GM23338 (cell line): ENCODE results near the gene FAXC. TPM values are rescaled to one million over a fixed set of nuclear protein-coding genes. Genes with fewer than 3 reads are reported as not detected.

Source experiments
- ATAC-seq: fragments of 200-7000 bp; cut with Tn5 transposase; 3 replicates; pipeline ENCODE4 v1.9.1; 2020
- DNase-seq: peaks from one replicate; pipeline ENCODE4 v3.0.0-alpha.2; 2015; ENCODE audit warnings: low spot score
- H2AFZ ChIP-seq: fragments of 200-600 bp; sonication (generic); 2 replicates; pipeline ENCODE4 v1.8.0; 2016; ENCODE audit warnings: antibody characterized with exemption, mild to moderate bottlenecking, moderate library complexity
- H3F3A ChIP-seq: fragments of 200-600 bp; sonication (generic); replicated peaks from 2 replicates; pipeline ENCODE4 v1.8.0; 2017; ENCODE audit warnings: antibody characterized with exemption, mixed run types, low read depth
- H3K27ac ChIP-seq: fragments of 200-600 bp; sonication (generic); 2 replicates; pipeline ENCODE4 v1.6.1; 2016; ENCODE audit warnings: low read depth
- H3K27me3 ChIP-seq: fragments of 200-600 bp; sonication (generic); 2 replicates; pipeline ENCODE4 v1.8.0; 2016; ENCODE audit warnings: mild to moderate bottlenecking, mixed run types, moderate library complexity; ENCODE audit not compliant: insufficient read depth
- H3K36me3 ChIP-seq: fragments of 200-600 bp; sonication (generic); 2 replicates; pipeline ENCODE4 v1.8.0; 2016; ENCODE audit warnings: mild to moderate bottlenecking; ENCODE audit not compliant: insufficient read depth
- H3K4me1 ChIP-seq: fragments of 200-600 bp; sonication (generic); 2 replicates; pipeline ENCODE4 v1.8.0; 2016; ENCODE audit warnings: mild to moderate bottlenecking, moderate library complexity; ENCODE audit not compliant: insufficient read depth
- H3K4me2 ChIP-seq: fragments of 200-600 bp; sonication (generic); 2 replicates; pipeline ENCODE4 v1.7.1; 2017; ENCODE audit warnings: mixed run types
- H3K4me3 ChIP-seq: fragments of 200-600 bp; sonication (generic); 2 replicates; pipeline ENCODE4 v1.6.1; 2016; ENCODE audit warnings: mixed run types
- H3K79me2 ChIP-seq: fragments of 200-600 bp; sonication (generic); replicated peaks from 2 replicates; pipeline ENCODE4 v1.8.0; 2017; ENCODE audit warnings: mild to moderate bottlenecking; ENCODE audit not compliant: insufficient read depth
- H3K9me2 ChIP-seq: fragments of 200-600 bp; sonication (generic); 2 replicates; pipeline ENCODE4 v1.8.0; 2017; ENCODE audit not compliant: insufficient read depth
- H4K20me1 ChIP-seq: fragments of 200-600 bp; sonication (generic); replicated peaks from 2 replicates; pipeline ENCODE4 v1.8.0; 2017; ENCODE audit warnings: mild to moderate bottlenecking; ENCODE audit not compliant: insufficient read depth
- H3K27ac Mint-ChIP-seq: 2 replicates; pipeline ENCODE4 v1.8.0; 2020; ENCODE audit warnings: inconsistent platforms, mild to moderate bottlenecking, moderate library complexity, mixed read lengths
- H3K27me3 Mint-ChIP-seq: 3 replicates; pipeline ENCODE4 v1.8.0; 2022; ENCODE audit warnings: low read depth, mild to moderate bottlenecking, moderate library complexity, mixed read lengths, inconsistent platforms; ENCODE audit not compliant: insufficient read depth, poor library complexity
- H3K36me3 Mint-ChIP-seq: 3 replicates; pipeline ENCODE4 v1.8.0; 2021; ENCODE audit warnings: low read depth, mild to moderate bottlenecking, inconsistent platforms, moderate library complexity, mixed read lengths
- H3K4me1 Mint-ChIP-seq: 3 replicates; pipeline ENCODE4 v1.8.0; 2020; ENCODE audit warnings: mild to moderate bottlenecking, inconsistent platforms, mixed read lengths
- H3K4me3 Mint-ChIP-seq: 3 replicates; pipeline ENCODE4 v1.8.0; 2021; ENCODE audit warnings: moderate library complexity, mild to moderate bottlenecking, inconsistent platforms, mixed read lengths
- H3K9me3 Mint-ChIP-seq: 3 replicates; pipeline ENCODE4 v1.8.0; 2020; ENCODE audit warnings: moderate library complexity, mild to moderate bottlenecking, inconsistent platforms, mixed read lengths
- CREB1 ChIP-seq: fragments of 250-450 bp; sonication (Bioruptor Pico); IDR thresholded peaks from 2 replicates; pipeline ENCODE4 v1.5.0; 2020; ENCODE audit warnings: low read depth, mild to moderate bottlenecking, moderate library complexity
- CTCF ChIP-seq, 2 experiments: fragments of 200-600 bp in 1 of 2; sonication (generic) in 1 of 2; conservative IDR thresholded peaks; 2 replicates each; pipeline versions ENCODE4 v1.5.1 to v1.6.1; 2016 to 2017; ENCODE audit warnings: antibody characterized with exemption in 2 of 2, low read depth in 2 of 2, mild to moderate bottlenecking in 2 of 2, moderate library complexity in 1 of 2
- ETS1 ChIP-seq: IDR thresholded peaks from 2 replicates; pipeline ENCODE4 v1.6.1; 2016; ENCODE audit warnings: antibody characterized with exemption
- EZH2 ChIP-seq: fragments of 200-600 bp; sonication (generic); IDR thresholded peaks from one replicate; pipeline ENCODE4 v1.8.0; 2017; ENCODE audit warnings: antibody characterized with exemption, mild to moderate bottlenecking, low read depth; ENCODE audit not compliant: unreplicated experiment
- EZH2phosphoT487 ChIP-seq: fragments of 200-600 bp; sonication (generic); IDR thresholded peaks from one replicate; pipeline ENCODE4 v1.8.1; 2018; ENCODE audit warnings: antibody characterized with exemption; ENCODE audit not compliant: unreplicated experiment
- JUNB ChIP-seq: IDR thresholded peaks from one replicate; pipeline ENCODE4 v1.6.1; 2016; ENCODE audit warnings: antibody characterized with exemption; ENCODE audit not compliant: unreplicated experiment
- NANOG ChIP-seq: IDR thresholded peaks from 2 replicates; pipeline ENCODE4 v1.6.1; 2016; ENCODE audit warnings: antibody characterized with exemption, borderline replicate concordance
- POLR2AphosphoS5 ChIP-seq: IDR thresholded peaks from 2 replicates; pipeline ENCODE4 v1.6.1; 2016; ENCODE audit warnings: antibody characterized with exemption, low read depth
- REST ChIP-seq: IDR thresholded peaks from one replicate; pipeline ENCODE4 v1.6.1; 2018; ENCODE audit warnings: antibody characterized with exemption; ENCODE audit not compliant: unreplicated experiment
- STAT1 ChIP-seq: IDR thresholded peaks from one replicate; pipeline ENCODE4 v1.6.1; 2016; ENCODE audit warnings: antibody characterized with exemption; ENCODE audit not compliant: unreplicated experiment
- ZNF114 ChIP-seq: fragments of 250-450 bp; sonication (Bioruptor Pico); IDR thresholded peaks from 2 replicates; pipeline ENCODE4 v1.5.0; 2020; ENCODE audit warnings: mild to moderate bottlenecking, moderate library complexity
- ZNF331 ChIP-seq: fragments of 250-450 bp; sonication (Bioruptor Pico); IDR thresholded peaks from 2 replicates; pipeline ENCODE4 v1.5.0; 2020; ENCODE audit warnings: low read depth, mild to moderate bottlenecking, moderate library complexity
- polyA plus RNA-seq: library from polyadenylated mRNA; unstranded; fragments of >200 nt; fragmentation: Nextera tagmentation; extraction: Ambion mirVana; gene quantifications from 2 replicates; pipeline ENCODE4 v1.2.1, GENCODE V29; 2016
- total RNA-seq: library from RNA; depleted of rRNA; stranded (reverse); fragments of >200 nt; shearing (Covaris generic); gene quantifications from 2 replicates; pipeline ENCODE4 v1.2.3, GENCODE V29; 2014

The FAXC gene
- total and polyA plus RNA-seq, 2 experiments from 2014 or later, result 10.5 to 15.2 TPM

GRCh38 chr6:99288668-99289067, 60.8 kb downstream of the FAXC start:
- Mint-ChIP-seq H3K27me3 (no peaks in the 10 kb centered on the region), H3K27ac (no peak overlapping the region), H3K4me3 (no peak overlapping the region), H3K9me3 (no peaks in the 10 kb centered on the region), H3K36me3 (no peaks in the 10 kb centered on the region), H3K4me1 (no peaks in the 10 kb centered on the region; the same call in 2 of the 3 replicates)
- ATAC-seq (no peak), DNase-seq (no peak)
- H3K4me1 ChIP-seq, result no peaks in the 10 kb centered on the region
- no peak overlapping the region for H2AFZ ChIP-seq
- no peaks in the 10 kb centered on the region for H3K9me2 ChIP-seq
- H3F3A ChIP-seq, result no peaks in the 10 kb centered on the region
- no peaks in the 10 kb centered on the region for H3K36me3 ChIP-seq
- H3K27me3 ChIP-seq, result no peaks in the 10 kb centered on the region
- H3K79me2 ChIP-seq, result no peaks in the 10 kb centered on the region
- no peak overlapping the region for H3K4me2 ChIP-seq
- no peak overlapping the region for H3K27ac ChIP-seq
- no peaks in the 10 kb centered on the region for H4K20me1 ChIP-seq
- H3K4me3 ChIP-seq, result no peak overlapping the region
- TF ChIP-seq CREB1 (CRISPR knock-in tag), result no peak
- no peak for TF ChIP-seq POLR2AphosphoS5
- no peak for TF ChIP-seq ETS1
- no peak for TF ChIP-seq EZH2
- TF ChIP-seq NANOG, result no peak
- TF ChIP-seq ZNF331 (CRISPR knock-in tag), result no peak
- no peak for TF ChIP-seq REST
- TF ChIP-seq EZH2phosphoT487, result no peak
- TF ChIP-seq ZNF114 (CRISPR knock-in tag), result no peak
- no peak for TF ChIP-seq JUNB
- no peak for TF ChIP-seq CTCF (conservative IDR thresholded peaks at IDR 0.05; ENCODE audit: low read depth in 2 of 2)
- no peak for TF ChIP-seq STAT1
